ENCODE results near the gene SLC43A2. TPM values are rescaled to one million over a fixed set of nuclear protein-coding genes. Genes with fewer than 3 reads are reported as not detected.
A peak's percentile ranks its signal among the peaks of the same experiment; 100 is the strongest.

Gene SLC43A2
- total RNA-seq, 1 experiment from 2014 or later: 12.6 TPM

DNA sequence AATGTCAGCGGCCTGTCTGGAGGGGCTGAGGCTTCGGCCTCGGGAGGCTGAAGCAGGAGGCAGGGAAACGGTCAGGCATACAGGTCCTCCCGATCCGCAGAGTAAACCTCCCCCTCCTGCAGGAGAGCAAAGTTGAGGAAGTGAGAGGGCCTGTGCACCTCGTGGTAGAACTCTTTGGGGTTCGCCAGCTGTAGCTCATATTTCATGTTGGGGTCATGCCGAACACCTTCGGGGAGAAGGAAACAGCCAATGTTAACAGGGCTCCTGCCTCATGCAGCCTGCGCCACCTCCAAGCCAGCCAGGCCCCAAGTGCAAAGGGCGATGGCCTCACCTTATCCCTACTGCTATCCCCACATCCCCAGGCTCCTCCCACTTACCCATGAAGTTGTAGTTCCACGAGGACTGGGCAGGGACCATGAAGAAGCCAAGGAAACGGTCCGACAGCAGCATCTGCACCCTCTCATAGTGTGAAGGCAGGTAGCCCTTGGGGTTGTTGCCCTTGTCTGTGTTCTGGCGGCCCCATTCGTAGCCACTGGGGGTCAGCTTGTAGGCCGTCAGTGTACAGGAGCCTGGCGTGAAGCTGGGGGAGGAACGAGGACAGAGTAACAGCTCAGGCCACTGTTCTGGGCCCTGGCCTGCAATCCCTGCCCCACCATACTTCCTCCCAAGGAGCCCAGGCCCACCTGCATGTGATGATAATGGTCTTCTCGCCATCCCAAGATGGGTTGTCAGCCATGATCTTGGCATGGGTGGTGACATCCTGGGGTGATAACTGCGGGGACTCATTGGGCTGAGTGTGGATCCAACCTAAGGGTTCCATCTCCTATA, 22.3 kb upstream of the SLC43A2 start:
- H3K4me2 ChIP-seq (ENCODE audit: low read length): no peak overlapping the region
- no peak for DNase-seq (ENCODE audit: low read depth, low spot score)
- ChIA-PET POLR2A (interaction anchor here (0.8 to 3.0 kb wide), 2 partner anchors 8 to 66 kb away, joined by 3 to 14 read pairs; no protein-coding TSS in a partner anchor), RAD21 (ENCODE audit: low non-redundant PET in 1 of 2, low total read pairs in 2 of 2, uncharacterized antibody in 2 of 2, unreplicated experiment in 2 of 2) (no interaction called here), CTCF (interaction anchor here (1.1 to 4.2 kb wide), 4 partner anchors 18 to 78 kb away, joined by 3 to 70 read pairs (median 18); partner anchors contain the start of gene SLC43A2)
- H3K27ac ChIP-seq (ENCODE audit: low read depth, low read length): peak overlapping the region; percentile 43
- no peaks in the 10 kb centered on the region for H3K79me2 ChIP-seq (ENCODE audit: insufficient read depth, low read length)
- peaks cover 35 to 49% of the 10 kb centered on the region in 2 experiments for H3K36me3 ChIP-seq (ENCODE audit: control insufficient read depth in 1 of 2, insufficient read depth in 2 of 2, low read length in 2 of 2)
- H3K4me3 ChIP-seq (replicated peaks in 1 of 2; ENCODE audit: low read depth in 1 of 2, low read length in 2 of 2): no peak overlapping the region
- H4K20me1 ChIP-seq (ENCODE audit: insufficient read depth): no peaks in the 10 kb centered on the region
- H2AFZ ChIP-seq (ENCODE audit: low read depth, low read length, poor library complexity, severe bottlenecking): no peak overlapping the region
- TF ChIP-seq CBX3 (IDR thresholded peaks at IDR 0.05; ENCODE audit: low read depth): no peak
- TF ChIP-seq SRF (IDR thresholded peaks at IDR 0.05; ENCODE audit: low read depth): no peak
- TF ChIP-seq ZFX (IDR thresholded peaks at IDR 0.05): no peak
- TF ChIP-seq, protein P1, sequence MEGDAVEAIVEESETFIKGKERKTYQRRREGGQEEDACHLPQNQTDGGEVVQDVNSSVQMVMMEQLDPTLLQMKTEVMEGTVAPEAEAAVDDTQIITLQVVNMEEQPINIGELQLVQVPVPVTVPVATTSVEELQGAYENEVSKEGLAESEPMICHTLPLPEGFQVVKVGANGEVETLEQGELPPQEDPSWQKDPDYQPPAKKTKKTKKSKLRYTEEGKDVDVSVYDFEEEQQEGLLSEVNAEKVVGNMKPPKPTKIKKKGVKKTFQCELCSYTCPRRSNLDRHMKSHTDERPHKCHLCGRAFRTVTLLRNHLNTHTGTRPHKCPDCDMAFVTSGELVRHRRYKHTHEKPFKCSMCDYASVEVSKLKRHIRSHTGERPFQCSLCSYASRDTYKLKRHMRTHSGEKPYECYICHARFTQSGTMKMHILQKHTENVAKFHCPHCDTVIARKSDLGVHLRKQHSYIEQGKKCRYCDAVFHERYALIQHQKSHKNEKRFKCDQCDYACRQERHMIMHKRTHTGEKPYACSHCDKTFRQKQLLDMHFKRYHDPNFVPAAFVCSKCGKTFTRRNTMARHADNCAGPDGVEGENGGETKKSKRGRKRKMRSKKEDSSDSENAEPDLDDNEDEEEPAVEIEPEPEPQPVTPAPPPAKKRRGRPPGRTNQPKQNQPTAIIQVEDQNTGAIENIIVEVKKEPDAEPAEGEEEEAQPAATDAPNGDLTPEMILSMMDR (IDR thresholded peaks at IDR 0.05 in 2 of 3, conservative IDR thresholded peaks at IDR 0.05 in 1 of 3; ENCODE audit: borderline replicate concordance in 1 of 3, insufficient read depth in 1 of 3, low read depth in 2 of 3, low read length in 2 of 3): no peak
- TF ChIP-seq EZH2 (IDR thresholded peaks at IDR 0.05): no peak
- TF ChIP-seq YY1 (IDR thresholded peaks at IDR 0.05; ENCODE audit: extremely low read depth, insufficient replicate concordance, low read depth, low read length): no peak
- TF ChIP-seq EZH2phosphoT487 (IDR thresholded peaks at IDR 0.05; ENCODE audit: borderline replicate concordance): no peak
- no peak for TF ChIP-seq EGR1 (IDR thresholded peaks at IDR 0.05; ENCODE audit: low read depth)
- TF ChIP-seq RAD21 (IDR thresholded peaks at IDR 0.05; ENCODE audit: low read depth): no peak
- H3K9me3 ChIP-seq (ENCODE audit: control insufficient read depth in 1 of 2, insufficient read depth in 1 of 2, low read depth in 1 of 2, low read length in 2 of 2): no peaks in the 10 kb centered on the region
- peaks cover 16 to 40% of the 10 kb centered on the region in 2 experiments for H3K4me1 ChIP-seq (ENCODE audit: control insufficient read depth in 1 of 2, insufficient read depth in 2 of 2, low read length in 2 of 2)
- no peak for ATAC-seq
- H3K9me2 ChIP-seq (ENCODE audit: insufficient read depth): no peaks in the 10 kb centered on the region
- intact Hi-C loops (cut with micrococcal nuclease): no loop called here
- no peak overlapping the region for H3K9ac ChIP-seq (ENCODE audit: low read length)
- no peaks in the 10 kb centered on the region for H3K27me3 ChIP-seq (ENCODE audit: insufficient read depth, low read length)
- BruUV-seq (replicated peaks): TSS peak; percentile 62
